ENCODE measurements around the gene PPP2R1B. TPM values are rescaled to one million over a fixed set of nuclear protein-coding genes. Genes with fewer than 3 reads are reported as not detected.

The PPP2R1B gene
- total RNA-seq, 4 donors from 2014 or later: 22.4 to 39.2 (median 25.3) TPM

DNA sequence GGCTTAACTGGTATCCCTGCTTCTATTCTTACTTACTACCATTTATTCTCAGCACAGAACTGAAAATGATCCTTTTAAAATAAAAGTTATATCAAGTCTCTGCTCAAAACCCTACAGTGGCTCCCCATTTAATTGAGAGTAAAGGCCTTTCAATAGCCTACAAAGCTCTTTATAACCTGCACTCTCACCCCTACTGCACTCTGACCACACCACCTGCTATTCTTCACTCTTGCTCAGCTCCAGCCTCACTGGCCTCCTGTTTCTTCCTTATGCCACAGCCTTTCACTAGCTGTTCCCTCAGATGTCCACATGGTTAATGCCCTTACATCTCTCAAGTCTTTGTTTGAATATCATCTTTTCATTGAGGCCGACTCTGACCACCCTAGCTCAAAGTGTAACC is 40.9 kb upstream of the PPP2R1B start:
- Histone ChIP-seq H3K4me3 (replicated peaks in 1 of 3) (no peak overlapping the region), H3K4me1 (no peaks in the 10 kb centered on the region), H3K36me3 (peaks cover 6 to 10% of the 10 kb centered on the region in 2 donors), H3K27ac (no peak overlapping the region), H3K27me3 (no peaks in the 10 kb centered on the region), H3K9me3 (no peaks in the 10 kb centered on the region)
- intact Hi-C loops (cut with DNase I): no loop called here
- 95 to 96% methylated on average over 1 of the region's 1 CpG for WGBS, 2 donors
- DNase-seq: no peak
- TF ChIP-seq POLR2A (IDR thresholded peaks at IDR 0.05): no peak
- TF ChIP-seq, protein P1, sequence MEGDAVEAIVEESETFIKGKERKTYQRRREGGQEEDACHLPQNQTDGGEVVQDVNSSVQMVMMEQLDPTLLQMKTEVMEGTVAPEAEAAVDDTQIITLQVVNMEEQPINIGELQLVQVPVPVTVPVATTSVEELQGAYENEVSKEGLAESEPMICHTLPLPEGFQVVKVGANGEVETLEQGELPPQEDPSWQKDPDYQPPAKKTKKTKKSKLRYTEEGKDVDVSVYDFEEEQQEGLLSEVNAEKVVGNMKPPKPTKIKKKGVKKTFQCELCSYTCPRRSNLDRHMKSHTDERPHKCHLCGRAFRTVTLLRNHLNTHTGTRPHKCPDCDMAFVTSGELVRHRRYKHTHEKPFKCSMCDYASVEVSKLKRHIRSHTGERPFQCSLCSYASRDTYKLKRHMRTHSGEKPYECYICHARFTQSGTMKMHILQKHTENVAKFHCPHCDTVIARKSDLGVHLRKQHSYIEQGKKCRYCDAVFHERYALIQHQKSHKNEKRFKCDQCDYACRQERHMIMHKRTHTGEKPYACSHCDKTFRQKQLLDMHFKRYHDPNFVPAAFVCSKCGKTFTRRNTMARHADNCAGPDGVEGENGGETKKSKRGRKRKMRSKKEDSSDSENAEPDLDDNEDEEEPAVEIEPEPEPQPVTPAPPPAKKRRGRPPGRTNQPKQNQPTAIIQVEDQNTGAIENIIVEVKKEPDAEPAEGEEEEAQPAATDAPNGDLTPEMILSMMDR (IDR thresholded peaks at IDR 0.05): no peak

DNA sequence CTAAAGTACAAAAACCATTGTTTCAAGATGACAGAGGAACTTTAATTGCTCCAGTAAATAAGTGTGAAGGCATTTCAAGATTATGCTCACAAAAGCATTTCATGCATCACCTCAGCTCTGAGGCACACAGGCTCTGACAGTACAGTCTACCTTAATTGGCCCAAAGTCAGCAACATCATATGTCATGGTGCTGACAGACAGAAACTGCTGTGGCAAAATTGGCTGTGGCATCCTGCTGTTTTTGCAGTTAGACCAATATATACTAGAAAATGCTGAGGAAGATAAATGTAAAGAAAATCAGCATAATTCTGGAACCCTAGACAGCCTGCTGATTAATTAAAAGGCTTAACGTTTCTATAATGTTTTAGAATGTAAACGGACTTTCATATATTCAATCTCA is 34.9 kb upstream of the PPP2R1B start:
- Histone ChIP-seq H3K36me3 (peaks cover 0 to 4% of the 10 kb centered on the region in 2 donors), H3K4me3 (replicated peaks in 1 of 3) (no peak overlapping the region), H3K27ac (no peak overlapping the region), H3K9me3 (no peaks in the 10 kb centered on the region), H3K4me1 (no peaks in the 10 kb centered on the region), H3K27me3 (no peaks in the 10 kb centered on the region)
- 79 to 95% methylated on average over 2 of the region's 2 CpGs for WGBS, 2 donors
- TF ChIP-seq, protein P1 (IDR thresholded peaks at IDR 0.05): no peak
- TF ChIP-seq POLR2A (IDR thresholded peaks at IDR 0.05): no peak
- intact Hi-C loops (cut with DNase I): no loop called here
- no peak for DNase-seq

DNA sequence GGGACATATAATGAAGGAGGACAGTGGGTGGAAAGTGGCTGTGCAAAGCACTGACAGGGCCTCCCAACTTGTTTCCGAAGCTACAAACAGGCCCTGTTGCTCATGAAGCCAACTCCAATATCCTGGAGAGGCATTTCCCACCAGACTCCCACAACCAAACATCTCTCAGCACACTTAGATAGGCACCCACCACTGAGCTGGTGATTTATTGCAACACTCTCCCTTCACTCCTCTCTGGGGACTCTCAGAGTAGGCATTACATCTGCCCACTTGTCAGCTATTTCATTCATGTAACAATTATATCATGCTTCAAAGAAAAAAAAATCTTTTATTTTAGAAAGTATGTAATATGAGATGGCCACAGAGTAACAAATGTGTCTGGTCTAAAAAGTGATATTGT is 32.1 kb upstream of the PPP2R1B start:
- Histone ChIP-seq H3K4me3 (replicated peaks in 1 of 3) (no peak overlapping the region), H3K27me3 (no peaks in the 10 kb centered on the region), H3K4me1 (no peaks in the 10 kb centered on the region), H3K27ac (no peak overlapping the region), H3K9me3 (no peaks in the 10 kb centered on the region), H3K36me3 (no peaks in the 10 kb centered on the region)
- 88 to 95% methylated on average over 1 of the region's 1 CpG for WGBS, 2 donors
- intact Hi-C loops (cut with DNase I): no loop called here
- TF ChIP-seq, protein P1 (IDR thresholded peaks at IDR 0.05): no peak
- TF ChIP-seq POLR2A (IDR thresholded peaks at IDR 0.05): no peak
- no peak for DNase-seq

DNA sequence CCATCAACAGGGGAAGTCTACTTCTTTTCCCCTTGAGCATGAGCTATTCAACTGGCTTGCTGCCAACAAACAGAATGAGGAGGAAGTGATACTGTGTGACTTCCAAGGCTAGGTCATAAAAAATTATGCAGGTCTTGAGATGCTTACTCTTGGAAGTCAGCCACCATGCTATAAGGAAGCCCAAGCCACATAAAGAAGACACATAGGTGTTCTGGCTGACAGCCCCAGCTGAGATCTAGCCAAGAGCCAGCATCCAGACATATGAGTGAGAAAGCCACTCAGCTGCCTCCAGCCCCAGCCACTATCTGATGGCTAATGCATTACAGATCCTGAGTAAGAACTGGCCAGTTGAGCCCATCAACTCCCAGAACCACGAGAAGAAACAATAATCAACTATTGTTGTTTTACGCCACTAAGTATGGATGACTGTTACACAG is 31.0 kb upstream of the PPP2R1B start:
- Histone ChIP-seq H3K27ac (no peak overlapping the region), H3K4me3 (replicated peaks in 1 of 3) (no peak overlapping the region), H3K9me3 (no peaks in the 10 kb centered on the region), H3K27me3 (no peaks in the 10 kb centered on the region), H3K36me3 (no peaks in the 10 kb centered on the region), H3K4me1 (no peaks in the 10 kb centered on the region)
- TF ChIP-seq, protein P1 (IDR thresholded peaks at IDR 0.05): no peak
- TF ChIP-seq POLR2A (IDR thresholded peaks at IDR 0.05): no peak
- 88 to 97% methylated on average over 2 of the region's 2 CpGs for WGBS, 2 donors
- intact Hi-C loops (cut with DNase I): no loop called here
- no peak for DNase-seq

DNA sequence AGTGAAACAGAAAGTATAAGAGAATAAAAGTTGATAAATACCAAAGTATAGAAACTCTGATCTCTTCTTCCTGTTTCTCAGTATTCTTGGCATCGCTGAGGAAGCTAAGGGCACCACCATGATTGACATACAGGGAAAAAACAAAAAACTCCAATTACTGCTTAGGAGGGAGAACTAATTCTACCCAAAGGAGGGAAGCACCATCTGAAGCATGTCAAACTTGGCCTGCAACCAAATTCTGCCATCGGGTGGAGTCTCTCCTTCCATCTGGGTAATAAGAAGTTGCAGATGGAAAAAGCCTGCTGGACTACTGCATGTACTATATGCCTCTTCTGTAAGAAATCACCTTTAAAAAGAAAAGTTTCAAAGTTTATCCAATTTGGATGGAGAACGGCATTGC is 30.5 kb upstream of the PPP2R1B start:
- 75 to 76% methylated on average over 3 of the region's 3 CpGs for WGBS, 2 donors
- no peak overlapping the region for H3K27ac ChIP-seq

More for the DNA sequence above, 30.5 kb upstream of the PPP2R1B start:
- H3K4me3 ChIP-seq (replicated peaks in 1 of 3): no peak overlapping the region
- no peaks in the 10 kb centered on the region for H3K36me3 ChIP-seq
- TF ChIP-seq, protein P1 (IDR thresholded peaks at IDR 0.05): no peak
- no peak for TF ChIP-seq POLR2A (IDR thresholded peaks at IDR 0.05)
- no peak for DNase-seq
- intact Hi-C loops (cut with DNase I): no loop called here
- no peaks in the 10 kb centered on the region for H3K27me3 ChIP-seq
- no peaks in the 10 kb centered on the region for H3K4me1 ChIP-seq
- H3K9me3 ChIP-seq: no peaks in the 10 kb centered on the region
